ENCODE data around the gene SPEF1.
A peak's percentile ranks its signal among the peaks of the same experiment; 100 is the strongest.

Gene SPEF1

DNA sequence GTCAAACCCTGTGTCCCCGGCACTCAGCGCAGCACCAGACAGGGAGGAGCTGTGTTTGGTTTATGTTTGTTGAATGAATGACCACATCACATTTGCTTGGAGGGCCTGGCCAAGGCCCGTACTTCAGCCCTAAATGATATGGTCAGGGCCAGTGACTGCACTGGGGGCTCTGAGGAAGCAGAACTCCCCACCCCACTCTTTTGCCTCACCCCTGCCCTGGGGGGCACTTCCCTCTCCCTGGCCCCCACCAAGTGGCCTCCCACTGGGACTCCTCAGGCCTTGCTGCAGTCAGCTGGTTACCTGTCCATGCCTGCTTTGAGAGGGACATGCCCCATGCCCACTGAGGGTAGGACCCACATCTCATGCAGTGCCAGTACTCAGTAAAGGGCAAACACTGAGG is 16.6 kb downstream of the SPEF1 start:
- no peak for DNase-seq

DNA sequence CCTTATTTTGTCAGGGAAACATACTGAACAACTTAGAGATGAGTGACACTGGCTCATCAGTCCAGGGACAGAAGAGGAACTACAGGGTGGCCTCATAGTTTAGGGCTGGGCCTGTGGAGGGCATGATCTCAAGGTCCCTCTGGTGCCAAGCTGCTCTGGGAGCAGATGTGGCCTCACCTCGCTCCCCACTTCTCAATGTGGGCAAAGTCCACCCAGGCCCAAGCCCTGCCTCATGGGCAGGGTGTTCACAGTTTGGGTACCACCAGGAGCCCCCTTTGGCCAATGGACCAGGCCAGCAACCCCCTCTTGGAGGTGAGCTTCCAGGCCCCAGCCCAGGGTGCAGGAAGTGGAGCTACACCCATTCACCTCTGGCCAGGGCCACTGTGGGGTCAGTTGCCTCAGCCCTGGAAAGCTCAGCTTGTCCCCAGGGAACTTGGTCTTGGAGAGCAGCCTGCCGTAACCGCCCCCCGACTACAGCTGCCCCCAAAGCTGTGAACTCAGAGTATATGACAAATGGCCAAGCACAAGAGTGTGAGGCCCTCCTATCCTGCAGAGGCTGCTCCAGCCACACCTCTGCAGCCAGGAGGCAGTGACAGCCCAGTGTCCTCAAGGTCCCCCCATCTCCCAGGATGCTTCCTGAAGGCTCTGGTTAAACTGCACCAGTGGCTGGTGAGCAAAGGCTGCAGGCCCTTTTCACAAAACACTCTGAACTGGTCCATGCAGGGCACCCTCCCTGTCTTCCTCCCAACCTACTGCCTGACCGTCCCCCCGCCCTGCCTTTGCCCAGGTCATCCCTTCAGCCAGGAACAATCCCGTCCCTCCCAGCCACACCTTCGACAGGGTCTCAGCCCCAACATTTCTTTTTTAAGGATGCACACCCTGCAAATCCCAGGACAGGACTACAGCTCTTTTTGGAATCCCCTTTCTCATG is 17.3 kb downstream of the SPEF1 start:
- no peak for DNase-seq

DNA sequence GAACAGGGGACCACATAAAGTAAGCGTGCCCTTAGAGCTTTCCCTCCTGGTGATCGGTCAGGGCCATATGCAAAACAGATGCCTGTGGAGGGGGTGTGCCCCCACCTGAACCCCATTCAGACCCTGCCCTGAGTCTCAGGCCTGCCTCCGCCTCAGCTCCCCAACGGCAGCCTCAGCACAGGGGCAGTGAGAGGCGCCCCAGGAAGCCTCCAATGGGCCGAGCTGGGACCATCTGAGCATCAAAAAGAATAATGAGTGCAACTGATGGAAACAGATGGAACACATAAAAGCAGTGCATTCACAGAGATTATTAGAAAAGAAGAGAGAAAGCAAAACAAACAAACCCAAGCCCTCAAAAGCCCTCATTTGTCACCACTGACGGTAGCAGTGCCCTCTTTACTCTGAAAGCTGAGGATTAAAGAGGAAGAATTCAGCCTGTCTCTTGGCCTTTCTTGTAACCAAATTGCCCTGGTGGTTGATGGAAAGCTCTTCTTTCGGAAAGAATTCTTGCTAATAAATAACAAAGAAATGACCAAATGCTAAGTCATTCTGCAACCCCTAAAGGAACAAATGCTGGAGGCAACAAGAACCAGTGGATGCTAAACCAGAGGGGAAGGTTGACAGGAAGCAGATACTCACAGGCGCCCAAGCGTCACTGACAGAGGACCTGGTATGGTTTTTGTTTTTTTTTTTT is 20.4 kb downstream of the SPEF1 start:
- no peak for DNase-seq

DNA sequence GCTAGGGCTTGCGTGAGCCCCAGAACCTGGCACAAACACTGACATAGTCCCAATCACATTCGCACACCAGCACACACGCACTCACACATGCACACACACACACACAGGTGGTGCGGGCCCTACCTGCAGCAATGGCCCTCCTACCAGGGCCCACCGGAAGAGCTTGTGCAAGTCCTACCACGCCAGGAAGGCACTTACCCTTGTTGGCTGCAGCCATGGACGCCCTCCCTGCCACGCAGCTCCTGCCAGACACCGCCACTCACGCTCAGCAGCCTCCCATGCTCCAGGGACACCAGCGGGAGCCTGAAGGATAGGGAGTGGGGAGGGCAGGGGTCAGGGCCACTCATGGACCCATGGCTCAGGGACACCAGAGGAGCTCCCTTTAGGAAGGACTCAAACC is 21.4 kb downstream of the SPEF1 start:
- no peak for DNase-seq

DNA sequence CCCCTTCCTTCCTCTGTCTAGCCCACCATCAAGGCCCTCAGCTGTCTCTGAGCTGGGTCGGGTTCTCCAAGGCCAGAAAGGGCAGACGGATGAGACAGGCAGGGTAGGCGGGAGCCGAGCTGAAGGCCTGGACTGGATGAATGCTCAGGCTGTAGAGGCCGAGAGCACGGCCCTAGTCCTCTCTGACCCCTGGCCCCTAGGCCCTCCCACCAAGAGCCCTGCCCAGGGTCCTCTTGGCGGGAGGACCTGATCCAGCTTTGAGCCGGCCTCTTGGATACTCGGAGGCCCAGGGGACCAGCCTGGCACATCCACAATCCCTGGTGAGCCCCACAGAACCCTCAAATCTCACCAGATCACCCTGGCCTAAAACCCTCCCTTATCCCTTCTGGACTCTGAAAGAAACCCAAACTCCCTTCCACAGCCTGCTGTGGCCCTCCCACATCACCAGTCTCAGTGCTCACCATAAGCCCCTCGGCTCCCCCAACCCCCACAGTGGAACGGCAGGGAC is 21.9 kb downstream of the SPEF1 start:
- DNase-seq: no peak

DNA sequence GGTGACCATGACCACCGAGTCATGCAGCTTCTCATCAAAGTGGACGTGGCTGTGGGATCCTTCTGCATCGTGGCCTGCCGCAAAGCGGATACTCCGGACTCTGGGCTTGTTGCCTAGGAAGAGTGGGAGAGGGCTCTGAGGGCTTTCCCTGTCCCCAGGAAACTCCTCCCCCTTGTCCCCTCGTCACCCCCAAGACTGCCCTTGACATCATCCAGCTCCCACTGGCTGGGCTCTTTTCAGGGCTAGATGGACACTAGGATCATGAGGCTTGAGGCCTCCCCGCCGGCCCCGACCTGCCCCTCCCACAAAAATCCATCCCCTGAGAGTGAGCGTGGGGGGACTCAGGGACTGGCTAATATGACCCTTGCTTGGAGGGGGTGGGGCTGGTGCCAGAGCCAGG is 22.7 kb downstream of the SPEF1 start:
- DNase-seq: no peak

DNA sequence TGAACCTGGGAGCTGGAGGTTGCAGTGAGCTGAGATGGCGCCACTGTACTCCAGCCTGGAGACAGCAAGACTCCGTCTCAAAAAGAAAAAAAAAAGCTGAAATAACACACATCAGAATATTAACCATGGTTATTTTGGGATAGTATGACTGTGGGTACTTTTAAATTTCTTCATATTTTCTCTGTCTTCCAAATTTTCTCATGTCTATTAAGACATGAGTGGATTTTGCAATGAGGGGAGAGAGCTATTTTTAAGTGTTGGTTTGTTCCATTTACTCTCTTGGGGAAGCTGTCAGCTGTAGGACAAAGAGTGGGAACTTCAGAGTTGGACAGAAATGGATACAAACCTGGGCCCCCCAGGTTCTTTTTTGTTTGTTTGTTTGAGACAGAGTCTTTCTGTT is 24.0 kb downstream of the SPEF1 start:
- DNase-seq: no peak

DNA sequence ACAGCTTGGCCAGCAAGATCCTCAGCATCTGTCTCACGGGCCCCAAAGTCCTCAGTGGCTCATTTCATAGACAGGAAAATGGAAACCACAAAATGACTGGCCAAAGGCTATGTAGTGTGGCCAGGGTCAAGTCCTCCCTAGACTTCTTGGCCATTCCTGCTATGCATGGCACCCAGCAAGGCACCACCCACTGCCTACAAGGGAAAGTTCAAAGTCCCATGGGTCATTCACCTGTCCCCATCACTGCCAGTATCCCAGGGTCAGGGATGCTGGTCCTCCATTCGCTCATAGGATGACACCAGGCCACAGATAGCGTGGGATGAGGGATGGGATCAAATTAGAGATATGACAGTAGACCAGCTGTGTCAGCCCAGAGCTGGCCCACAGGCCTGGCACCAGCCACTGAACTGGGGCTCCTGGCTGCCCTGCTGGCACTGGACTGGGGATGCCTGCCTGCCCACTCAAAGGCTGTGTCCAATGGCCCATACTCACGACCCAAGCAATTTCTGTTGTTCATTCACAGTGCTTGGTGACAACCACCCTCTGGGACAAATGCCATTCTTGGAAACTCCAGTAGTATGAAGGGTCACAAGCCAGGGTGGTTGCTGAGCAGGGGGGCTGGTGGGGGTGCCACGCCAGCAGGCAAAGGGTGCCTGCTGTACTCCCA is 25.3 kb downstream of the SPEF1 start:
- no peak for DNase-seq

DNA sequence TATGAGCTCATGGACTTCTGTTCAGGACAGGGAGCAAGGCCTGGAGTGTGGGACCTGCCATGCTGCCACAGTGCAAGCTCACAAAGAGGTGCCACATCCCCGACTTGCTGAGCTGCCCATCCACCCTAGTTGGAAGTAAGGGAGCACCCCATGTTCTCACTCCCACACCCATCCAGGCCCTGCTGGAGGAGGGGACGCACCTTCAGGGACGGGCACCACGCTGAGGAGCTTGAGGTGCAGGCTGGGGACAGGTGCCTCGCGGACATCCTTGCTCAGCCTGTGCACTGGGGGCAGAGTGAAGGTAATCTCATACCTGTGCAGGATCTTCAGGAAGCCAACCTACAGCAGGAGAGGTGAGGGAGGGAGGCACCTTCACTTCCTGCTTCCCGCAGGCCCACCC is 26.0 kb downstream of the SPEF1 start:
- no peak for DNase-seq

DNA sequence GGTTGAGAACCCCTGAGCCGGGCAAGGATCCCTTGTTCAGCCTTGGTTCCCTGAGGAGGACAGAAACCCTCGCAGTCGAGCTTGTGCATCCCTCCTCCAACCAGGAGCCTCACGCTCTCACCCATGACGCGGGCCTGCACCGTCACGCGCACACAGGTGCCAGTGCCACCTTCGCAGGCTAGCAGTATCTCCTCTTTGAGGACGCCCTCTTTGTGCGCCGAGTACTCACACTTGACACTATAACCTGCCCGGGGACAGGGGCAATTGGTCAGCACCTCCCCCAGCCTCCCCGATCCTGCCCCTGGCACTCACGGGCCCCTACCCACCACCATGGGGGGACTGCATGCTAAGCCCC is 27.0 kb downstream of the SPEF1 start:
- no peak for DNase-seq

DNA sequence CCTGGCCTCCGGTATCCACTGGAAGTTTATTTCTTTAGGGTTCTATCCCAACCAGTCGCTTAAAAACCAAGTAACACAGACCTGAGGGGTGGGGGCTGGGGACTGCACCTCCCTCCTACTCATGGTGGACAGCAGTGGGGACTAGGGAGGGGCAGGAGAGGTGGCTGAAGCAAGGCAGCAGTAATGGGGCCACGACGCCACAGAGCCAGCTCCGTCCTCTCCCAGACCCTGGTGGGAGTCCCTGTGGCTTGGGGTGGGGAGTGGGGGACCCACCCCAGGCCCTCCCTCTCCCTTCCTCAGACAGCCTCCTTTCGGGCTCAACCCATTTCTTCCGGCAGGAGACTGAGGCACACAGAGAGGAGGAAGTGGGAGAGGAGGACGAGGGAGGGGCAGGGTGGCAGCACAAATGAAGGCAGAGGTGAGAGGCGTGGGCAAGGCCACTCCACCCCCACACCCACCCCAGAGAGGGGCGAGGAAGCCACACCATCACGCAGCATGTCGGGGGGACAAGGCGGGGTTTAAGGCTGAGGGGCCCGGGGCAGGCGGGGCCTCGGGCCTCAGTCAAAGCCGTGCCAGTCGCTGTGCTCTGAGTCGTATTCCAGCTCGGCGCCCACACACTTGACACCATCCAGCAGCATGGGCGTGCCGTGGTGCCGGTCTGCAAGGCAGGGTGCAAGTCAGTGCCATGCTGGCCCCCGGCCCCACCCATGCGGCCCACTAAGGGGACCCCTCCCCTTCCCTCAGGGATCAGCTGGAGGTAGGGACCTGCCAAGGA is 27.6 kb downstream of the SPEF1 start:
- DNase-seq: no peak

DNA sequence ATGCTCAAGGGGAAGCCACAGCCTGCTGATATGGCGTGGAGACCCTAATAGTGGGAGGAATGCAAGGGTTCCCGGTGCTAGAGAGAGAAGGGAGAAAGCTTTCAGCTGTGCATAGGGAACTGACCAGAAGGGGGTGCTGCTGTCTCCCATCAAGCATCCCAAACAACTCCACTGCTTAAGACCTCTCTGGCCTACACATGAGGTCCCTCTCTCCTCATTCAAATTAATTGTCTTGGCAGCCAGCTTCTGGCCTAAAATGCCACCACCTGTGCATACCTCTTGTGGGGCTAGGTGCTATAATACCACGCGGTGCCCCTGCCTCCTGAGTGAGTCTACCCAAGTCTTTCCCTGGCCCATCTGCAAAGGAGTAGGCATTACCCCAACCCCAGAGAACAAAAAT is 28.1 kb downstream of the SPEF1 start:
- DNase-seq: peak; percentile 61 to 69

DNA sequence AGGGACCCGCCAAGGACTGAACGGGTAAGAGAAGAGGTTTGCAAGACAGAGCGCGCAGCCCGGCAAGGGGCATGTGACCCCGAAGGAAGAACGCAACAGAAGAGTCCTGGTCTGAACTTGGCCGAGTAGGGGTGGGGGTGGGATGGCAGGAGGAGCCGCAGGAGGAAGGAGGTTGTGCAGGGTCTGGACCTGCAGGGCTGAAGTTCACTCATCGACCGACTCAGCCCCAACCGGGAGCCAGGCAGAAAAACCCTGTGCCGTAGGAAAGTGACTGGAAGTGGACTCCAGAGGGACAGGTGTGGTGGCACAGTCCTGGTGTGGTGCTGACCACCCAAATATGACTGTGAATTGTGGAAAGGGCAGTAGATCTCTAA is 28.9 kb downstream of the SPEF1 start:
- no peak for DNase-seq

DNA sequence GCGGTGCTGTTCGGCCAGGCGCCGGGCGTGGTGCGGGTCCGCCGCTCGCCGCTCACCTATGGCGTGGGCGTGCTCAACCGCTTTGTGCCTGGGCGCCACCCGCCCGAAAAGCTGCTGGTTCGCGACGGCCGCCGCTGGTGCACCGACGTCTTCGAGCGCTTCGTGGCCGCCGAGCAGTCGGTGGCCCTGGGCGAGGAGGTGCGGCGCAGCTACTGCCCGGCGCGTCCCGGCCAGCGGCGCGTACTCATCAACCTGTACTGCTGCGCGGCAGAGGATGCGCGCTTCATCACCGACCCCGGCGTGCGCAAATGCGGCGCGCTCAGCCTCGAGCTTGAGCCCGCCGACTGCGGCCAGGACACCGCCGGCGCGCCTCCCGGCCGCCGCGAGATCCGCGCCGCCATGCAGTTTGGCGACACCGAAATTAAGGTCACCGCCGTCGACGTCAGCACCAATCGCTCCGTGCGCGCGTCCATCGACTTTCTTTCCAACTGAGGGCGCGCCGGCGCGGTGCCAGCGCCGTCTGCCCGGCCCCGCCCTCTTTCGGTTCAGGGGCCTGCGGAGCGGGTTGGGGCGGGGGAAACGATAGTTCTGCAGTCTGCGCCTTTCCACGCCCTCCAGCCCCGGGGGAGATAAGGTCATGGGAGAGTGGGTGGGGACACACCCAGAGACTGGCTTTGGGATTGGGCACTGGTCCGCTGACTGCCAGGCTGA is 29.4 kb downstream of the SPEF1 start:
- peak; percentile 61 to 66 for DNase-seq

DNA sequence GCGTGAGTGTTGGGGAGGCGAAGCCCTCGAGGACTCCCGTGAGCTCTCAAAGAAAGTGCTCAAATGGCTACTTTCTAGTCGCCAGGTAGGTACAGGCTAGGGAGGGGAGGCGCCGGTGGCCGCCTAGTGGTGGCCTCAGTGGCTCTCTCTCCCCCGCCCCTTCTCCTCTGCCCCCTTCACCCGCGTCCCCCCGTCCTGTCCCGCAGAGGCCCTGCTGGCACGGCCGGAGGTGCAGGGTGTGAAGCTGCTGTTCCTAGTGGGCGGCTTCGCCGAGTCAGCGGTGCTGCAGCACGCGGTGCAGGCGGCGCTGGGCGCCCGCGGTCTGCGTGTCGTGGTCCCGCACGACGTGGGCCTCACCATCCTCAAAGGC is 30.0 kb downstream of the SPEF1 start:
- no peak for DNase-seq

DNA sequence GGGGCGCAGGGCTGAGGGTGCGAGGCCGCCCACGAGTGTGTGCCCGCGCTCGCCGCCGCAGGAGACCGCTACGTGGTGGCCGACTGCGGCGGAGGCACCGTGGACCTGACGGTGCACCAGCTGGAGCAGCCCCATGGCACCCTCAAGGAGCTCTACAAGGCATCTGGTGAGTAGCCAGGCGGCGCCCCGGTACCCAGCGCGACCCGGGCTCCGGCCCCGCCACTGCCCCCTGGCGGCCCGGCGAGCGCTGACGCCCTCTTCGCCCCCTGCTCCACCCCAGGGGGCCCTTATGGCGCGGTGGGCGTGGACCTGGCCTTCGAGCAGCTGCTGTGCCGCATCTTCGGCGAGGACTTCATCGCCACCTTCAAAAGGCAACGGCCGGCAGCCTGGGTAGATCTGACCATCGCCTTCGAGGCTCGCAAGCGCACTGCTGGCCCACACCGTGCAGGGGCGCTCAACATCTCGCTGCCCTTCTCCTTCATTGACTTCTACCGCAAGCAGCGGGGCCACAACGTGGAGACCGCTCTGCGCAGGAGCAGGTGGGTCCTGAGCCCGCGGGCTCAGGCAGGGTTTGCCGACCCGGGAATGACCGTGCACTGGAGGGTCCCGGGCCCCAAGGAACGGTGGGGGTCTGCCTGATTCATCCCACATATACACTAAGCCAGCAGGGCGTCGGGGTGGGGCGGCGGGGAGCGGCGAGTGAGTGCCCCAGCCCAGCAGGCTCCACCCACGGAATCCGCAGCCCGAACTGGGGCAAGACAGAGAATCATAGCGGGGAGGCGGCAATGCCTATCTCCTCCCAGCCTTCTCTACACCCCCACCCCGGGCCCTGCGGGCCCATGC is 31.3 kb downstream of the SPEF1 start:
- peak; percentile 40 to 57 for DNase-seq

DNA sequence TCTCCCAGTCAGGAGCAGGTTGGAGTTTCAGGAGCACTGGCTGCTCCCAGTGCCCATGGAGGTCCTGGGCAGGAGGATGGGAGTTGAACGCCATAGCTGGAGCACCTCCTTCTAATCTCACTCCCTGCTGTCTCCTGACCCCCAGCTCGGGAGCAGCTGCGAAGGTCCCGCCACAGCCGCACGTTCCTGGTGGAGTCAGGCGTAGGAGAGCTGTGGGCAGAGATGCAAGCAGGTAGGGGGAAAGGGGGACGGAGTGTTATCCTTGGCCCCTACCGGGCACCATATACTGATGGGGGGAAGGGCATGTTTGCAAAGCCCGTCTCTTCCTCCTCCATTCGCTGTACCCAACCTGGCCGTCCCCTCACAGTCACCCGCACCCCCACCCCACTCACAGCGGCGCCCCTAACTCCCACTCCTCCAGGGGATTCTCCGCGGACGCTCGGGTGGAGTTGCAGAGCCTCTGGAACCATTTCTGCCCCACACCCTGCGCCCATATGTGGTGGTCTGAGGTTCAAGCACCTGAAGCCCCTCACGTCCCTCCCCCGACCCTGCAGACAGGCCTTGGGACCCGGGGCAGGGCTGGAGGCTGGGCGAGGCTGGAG is 32.1 kb downstream of the SPEF1 start:
- DNase-seq: no peak

DNA sequence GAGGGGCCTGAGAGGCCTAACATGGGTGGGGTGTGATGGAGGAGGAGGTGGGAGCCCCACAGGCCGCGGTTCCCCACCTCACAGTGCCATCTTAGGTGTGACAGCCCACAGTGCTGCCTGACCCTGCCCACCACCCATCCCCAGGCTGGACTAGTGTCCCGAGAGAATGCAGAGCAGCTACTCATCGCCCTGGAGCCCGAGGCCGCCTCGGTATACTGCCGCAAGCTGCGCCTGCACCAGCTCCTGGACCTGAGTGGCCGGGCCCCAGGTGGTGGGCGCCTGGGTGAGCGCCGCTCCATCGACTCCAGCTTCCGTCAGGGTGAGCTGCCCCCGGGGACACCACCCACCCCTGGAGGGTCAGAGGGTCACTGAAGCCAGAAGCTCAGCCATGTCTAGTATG is 33.2 kb downstream of the SPEF1 start:
- DNase-seq: no peak

DNA sequence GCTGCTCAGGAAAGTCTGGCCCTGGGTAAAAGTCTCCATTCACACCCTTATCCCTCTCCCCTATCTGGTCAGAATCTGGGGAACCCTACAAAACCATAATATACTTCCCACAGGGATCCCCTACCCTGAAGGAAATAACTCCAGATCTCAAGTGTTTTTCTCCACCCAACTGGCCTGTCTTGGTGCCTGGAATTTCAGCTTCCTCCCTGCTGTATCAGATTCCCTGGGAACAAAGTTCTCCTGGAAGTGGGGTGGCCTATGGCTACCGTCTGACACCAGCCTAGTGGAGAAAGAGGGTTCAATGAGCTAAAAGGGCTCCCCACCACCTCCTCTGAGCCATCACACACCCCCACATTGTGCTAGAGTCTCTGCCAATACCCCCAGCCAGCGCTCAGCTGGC is 33.8 kb downstream of the SPEF1 start:
- no peak for DNase-seq

DNA sequence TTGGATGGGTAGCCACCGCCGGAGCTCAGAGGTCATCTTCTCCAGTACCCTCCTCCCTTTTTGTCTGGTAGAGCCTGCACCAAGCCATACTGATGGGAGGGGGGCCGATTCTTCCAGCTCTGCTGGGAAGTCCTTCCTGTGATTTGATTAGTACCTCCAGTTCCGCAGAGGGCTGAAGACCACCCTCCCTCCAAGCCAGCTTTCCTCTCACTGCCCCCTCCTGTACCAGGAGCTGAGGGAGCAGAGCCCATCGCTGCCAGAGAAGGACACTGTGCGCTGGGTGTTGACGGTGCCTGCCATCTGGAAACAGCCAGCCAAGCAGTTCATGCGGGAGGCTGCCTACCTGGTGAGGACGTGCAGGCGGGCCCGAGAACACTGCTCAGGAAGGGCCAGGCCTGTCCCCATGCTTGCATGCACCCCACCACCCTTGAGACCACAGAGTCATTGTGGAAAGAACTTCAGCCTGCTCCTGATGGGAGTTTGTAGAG is 35.5 kb downstream of the SPEF1 start:
- no peak for DNase-seq

Measured in stimulated activated CD4-positive, alpha-beta T cell treated with anti-CD3 and anti-CD28 coated beads, Interleukin-2, amount 100 ng/mL, for 24 hours (primary cell).